ENCODE measurements around the gene MYO6.

The MYO6 gene

DNA sequence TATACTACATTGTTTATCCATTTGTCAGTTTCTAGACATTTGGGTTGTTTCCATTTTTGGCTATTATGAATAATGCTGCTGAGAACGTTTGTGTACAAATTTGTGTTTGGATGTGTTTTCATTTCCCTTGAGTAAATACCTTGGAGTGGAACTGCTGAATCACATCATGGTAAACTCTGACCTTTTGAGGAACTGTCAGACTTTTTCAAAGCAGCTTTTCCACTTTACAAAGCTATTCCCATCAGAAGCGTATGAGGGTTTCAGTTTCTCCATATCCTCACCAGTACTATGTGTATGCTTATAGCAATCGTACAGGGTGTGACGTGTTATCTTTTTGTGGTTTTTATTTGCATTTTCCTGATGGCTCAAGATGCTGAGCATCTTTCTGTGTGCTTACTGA, 103.7 kb downstream of the MYO6 start:
- Histone ChIP-seq H3K4me3 (ENCODE audit: low read depth, low read length) (peak overlapping the region; percentile 30; the same call in 1 of the 2 replicates), H3K27ac (ENCODE audit: low read depth, low read length) (peak overlapping the region; percentile 68), H3K79me2 (ENCODE audit: control insufficient read depth, insufficient read depth, low read length, unreplicated experiment) (no peaks in the 10 kb centered on the region), H3K36me3 (ENCODE audit: insufficient read depth, low read length) (no peaks in the 10 kb centered on the region), H2AFZ (ENCODE audit: low read length, unreplicated experiment) (peak overlapping the region; percentile 58), H3K27me3 (ENCODE audit: insufficient read depth, low read length) (no peaks in the 10 kb centered on the region), H3K4me1 (ENCODE audit: control insufficient read depth, insufficient read depth, low read length, unreplicated experiment) (peaks cover 35% of the 10 kb centered on the region)

DNA sequence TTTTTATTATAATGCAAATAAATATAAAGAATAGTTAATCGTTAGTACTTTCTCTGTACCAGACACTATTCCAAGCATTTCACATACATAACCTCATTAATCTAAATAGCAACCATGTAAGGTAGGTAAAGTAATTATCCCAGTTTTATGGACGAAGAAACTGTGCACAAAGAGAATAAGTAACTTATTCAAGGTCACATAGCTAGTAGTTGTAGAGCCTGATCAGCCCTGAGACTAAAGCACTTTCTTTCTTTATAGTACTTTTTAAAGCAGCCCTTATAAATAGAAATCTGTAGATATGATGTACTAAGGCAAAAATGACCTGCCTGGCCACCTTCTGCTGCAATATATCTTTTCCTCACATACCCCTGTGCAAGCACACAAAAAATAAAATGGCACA, 104.8 kb downstream of the MYO6 start:
- H3K79me2 ChIP-seq (ENCODE audit: control insufficient read depth, insufficient read depth, low read length, unreplicated experiment) = no peaks in the 10 kb centered on the region
- no peaks in the 10 kb centered on the region for H3K36me3 ChIP-seq (ENCODE audit: insufficient read depth, low read length)
- H3K27ac ChIP-seq (ENCODE audit: low read depth, low read length) = no peak overlapping the region
- peaks cover 34% of the 10 kb centered on the region for H3K4me1 ChIP-seq (ENCODE audit: control insufficient read depth, insufficient read depth, low read length, unreplicated experiment)
- no peak overlapping the region for H3K4me3 ChIP-seq (ENCODE audit: low read depth, low read length)
- no peak overlapping the region for H2AFZ ChIP-seq (ENCODE audit: low read length, unreplicated experiment)
- no peaks in the 10 kb centered on the region for H3K27me3 ChIP-seq (ENCODE audit: insufficient read depth, low read length)

DNA sequence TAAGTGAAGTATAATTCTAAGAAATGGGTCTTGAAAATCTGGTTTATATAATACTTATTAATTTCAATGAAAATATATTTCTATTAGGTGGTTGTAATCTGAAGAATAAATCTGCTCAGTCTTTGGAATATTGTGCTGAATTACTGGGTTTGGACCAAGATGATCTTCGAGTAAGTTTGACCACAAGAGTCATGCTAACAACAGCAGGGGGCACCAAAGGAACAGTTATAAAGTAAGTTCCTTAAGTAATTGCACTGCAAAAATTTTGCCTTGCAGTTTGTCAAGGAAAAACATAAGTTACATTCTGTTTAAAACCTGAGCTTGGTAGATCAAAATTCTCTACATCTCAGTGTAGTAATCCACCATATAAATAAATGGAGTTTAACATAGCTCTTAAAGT, 106.0 kb downstream of the MYO6 start:
- Histone ChIP-seq H3K36me3 (ENCODE audit: insufficient read depth, low read length) (no peaks in the 10 kb centered on the region), H3K27ac (ENCODE audit: low read depth, low read length) (no peak overlapping the region), H2AFZ (ENCODE audit: low read length, unreplicated experiment) (no peak overlapping the region), H3K4me3 (ENCODE audit: low read depth, low read length) (no peak overlapping the region), H3K27me3 (ENCODE audit: insufficient read depth, low read length) (no peaks in the 10 kb centered on the region), H3K79me2 (ENCODE audit: control insufficient read depth, insufficient read depth, low read length, unreplicated experiment) (no peaks in the 10 kb centered on the region), H3K4me1 (ENCODE audit: control insufficient read depth, insufficient read depth, low read length, unreplicated experiment) (peaks cover 21% of the 10 kb centered on the region)

DNA sequence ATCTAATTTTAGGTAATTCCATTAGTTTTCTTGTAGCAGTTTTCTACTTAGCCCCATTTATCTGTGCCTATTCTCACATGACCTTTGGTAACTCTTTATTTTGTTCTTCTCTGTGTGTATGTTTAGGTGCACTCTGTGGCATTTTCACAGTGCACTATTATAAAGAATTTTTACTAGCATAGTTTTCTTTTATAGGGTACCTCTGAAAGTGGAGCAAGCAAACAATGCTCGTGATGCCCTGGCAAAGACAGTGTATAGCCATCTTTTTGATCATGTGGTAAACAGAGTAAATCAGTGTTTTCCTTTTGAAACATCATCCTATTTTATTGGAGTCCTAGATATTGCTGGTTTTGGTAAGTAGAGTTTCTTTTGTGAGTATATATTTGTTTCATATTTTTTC, 107.9 kb downstream of the MYO6 start:
- Histone ChIP-seq H3K79me2 (ENCODE audit: control insufficient read depth, insufficient read depth, low read length, unreplicated experiment) (no peaks in the 10 kb centered on the region), H3K4me3 (ENCODE audit: low read depth, low read length) (no peak overlapping the region), H3K4me1 (ENCODE audit: control insufficient read depth, insufficient read depth, low read length, unreplicated experiment) (peaks cover 15% of the 10 kb centered on the region), H3K36me3 (ENCODE audit: insufficient read depth, low read length) (no peaks in the 10 kb centered on the region), H3K27me3 (ENCODE audit: insufficient read depth, low read length) (no peaks in the 10 kb centered on the region), H2AFZ (ENCODE audit: low read length, unreplicated experiment) (no peak overlapping the region), H3K27ac (ENCODE audit: low read depth, low read length) (no peak overlapping the region)

DNA sequence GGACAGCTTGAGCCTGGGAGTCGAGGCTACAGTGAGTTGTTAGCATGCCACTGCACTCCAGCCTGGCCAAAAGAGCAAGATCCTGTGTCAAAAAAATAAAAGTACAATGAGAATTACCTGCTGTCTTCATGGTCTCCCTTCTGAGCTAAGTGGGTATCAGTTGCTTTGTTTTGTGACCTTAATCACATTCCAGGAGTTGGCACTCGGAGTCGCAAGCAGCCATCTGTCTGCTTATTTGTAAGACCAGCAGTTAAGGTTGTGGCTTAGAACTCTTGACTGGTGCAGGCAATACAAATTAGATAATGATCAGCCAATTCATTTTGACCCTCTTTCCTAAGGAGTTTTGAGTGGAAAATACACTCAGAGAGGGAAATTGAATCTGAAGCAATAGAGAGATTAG, 114.0 kb downstream of the MYO6 start:
- no peak overlapping the region for H2AFZ ChIP-seq (ENCODE audit: low read length, unreplicated experiment)
- H3K4me3 ChIP-seq (ENCODE audit: low read depth, low read length) = no peak overlapping the region
- no peaks in the 10 kb centered on the region for H3K4me1 ChIP-seq (ENCODE audit: control insufficient read depth, insufficient read depth, low read length, unreplicated experiment)
- no peaks in the 10 kb centered on the region for H3K27me3 ChIP-seq (ENCODE audit: insufficient read depth, low read length)
- H3K27ac ChIP-seq (ENCODE audit: low read depth, low read length) = no peak overlapping the region
- peaks cover 5% of the 10 kb centered on the region; the same call in 1 of the 2 replicates for H3K36me3 ChIP-seq (ENCODE audit: insufficient read depth, low read length)
- no peaks in the 10 kb centered on the region for H3K79me2 ChIP-seq (ENCODE audit: control insufficient read depth, insufficient read depth, low read length, unreplicated experiment)

DNA sequence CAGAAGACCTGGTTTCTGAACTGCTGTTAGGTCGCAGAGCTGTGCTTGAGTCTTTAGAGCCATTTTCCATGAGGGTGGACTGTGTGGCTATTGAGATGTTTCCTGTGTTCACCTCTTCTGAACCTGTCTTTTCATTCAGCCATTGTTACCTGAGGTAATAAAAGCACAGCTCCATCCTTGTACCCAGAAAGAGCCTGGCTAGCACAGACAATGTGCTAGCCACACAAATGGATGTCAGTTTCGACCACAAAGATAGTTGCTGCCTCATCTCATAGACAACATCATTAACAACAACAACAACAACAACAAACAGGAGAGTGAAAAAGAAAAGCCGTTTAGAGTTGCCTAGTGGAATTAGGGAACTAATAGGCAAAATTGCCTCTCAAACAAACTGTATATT, 114.7 kb downstream of the MYO6 start:
- H2AFZ ChIP-seq (ENCODE audit: low read length, unreplicated experiment) = no peak overlapping the region
- H3K4me1 ChIP-seq (ENCODE audit: control insufficient read depth, insufficient read depth, low read length, unreplicated experiment) = no peaks in the 10 kb centered on the region
- no peak overlapping the region for H3K4me3 ChIP-seq (ENCODE audit: low read depth, low read length)
- no peaks in the 10 kb centered on the region for H3K27me3 ChIP-seq (ENCODE audit: insufficient read depth, low read length)
- H3K27ac ChIP-seq (ENCODE audit: low read depth, low read length) = no peak overlapping the region
- H3K36me3 ChIP-seq (ENCODE audit: insufficient read depth, low read length) = peaks cover 5% of the 10 kb centered on the region; the same call in 1 of the 2 replicates
- H3K79me2 ChIP-seq (ENCODE audit: control insufficient read depth, insufficient read depth, low read length, unreplicated experiment) = no peaks in the 10 kb centered on the region

DNA sequence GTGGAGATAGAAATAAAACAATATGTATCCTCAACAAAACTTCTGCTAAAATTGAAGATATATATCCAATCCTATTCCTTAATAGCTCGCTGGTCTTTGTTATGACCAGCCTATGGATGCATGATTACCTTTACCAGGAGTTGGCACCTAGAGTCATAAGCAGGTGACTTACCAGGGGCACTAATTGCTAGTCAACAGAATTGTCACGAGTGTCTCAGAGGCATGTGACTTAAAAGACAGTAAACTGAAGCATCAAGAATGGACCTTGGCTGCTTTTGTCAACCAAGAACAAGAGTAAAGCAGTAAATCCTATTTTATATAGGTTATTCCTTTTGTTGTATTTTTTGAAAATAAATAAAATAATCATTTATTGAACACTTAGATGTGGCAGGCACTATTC, 115.4 kb downstream of the MYO6 start:
- H3K27ac ChIP-seq (ENCODE audit: low read depth, low read length) = no peak overlapping the region
- no peaks in the 10 kb centered on the region for H3K4me1 ChIP-seq (ENCODE audit: control insufficient read depth, insufficient read depth, low read length, unreplicated experiment)
- no peaks in the 10 kb centered on the region for H3K79me2 ChIP-seq (ENCODE audit: control insufficient read depth, insufficient read depth, low read length, unreplicated experiment)

DNA sequence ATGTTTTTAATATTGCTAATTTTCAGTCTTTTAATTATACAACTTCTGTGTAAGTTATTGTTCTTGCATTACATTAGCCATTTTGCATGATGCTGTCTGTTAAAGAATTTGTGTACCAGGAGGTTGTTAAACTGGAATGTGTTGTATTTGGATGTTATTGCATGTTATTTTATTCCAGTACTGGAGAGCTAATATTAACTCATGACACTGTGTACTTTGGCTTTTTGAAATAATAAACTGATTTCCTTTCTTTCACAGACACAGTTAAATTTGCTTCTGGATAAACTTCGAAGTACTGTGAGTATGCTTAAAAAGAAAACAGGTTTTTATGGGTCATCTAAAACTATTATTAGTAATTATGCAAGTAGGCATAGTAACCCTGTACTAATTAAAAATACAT, 121.3 kb downstream of the MYO6 start:
- Histone ChIP-seq H3K27me3 (ENCODE audit: insufficient read depth, low read length) (no peaks in the 10 kb centered on the region), H3K79me2 (ENCODE audit: control insufficient read depth, insufficient read depth, low read length, unreplicated experiment) (no peaks in the 10 kb centered on the region), H3K36me3 (ENCODE audit: insufficient read depth, low read length) (peaks cover 8% of the 10 kb centered on the region; the same call in 1 of the 2 replicates), H3K4me3 (ENCODE audit: low read depth, low read length) (no peak overlapping the region), H2AFZ (ENCODE audit: low read length, unreplicated experiment) (no peak overlapping the region), H3K4me1 (ENCODE audit: control insufficient read depth, insufficient read depth, low read length, unreplicated experiment) (no peaks in the 10 kb centered on the region), H3K27ac (ENCODE audit: low read depth, low read length) (no peak overlapping the region)

More for the DNA sequence above, 115.4 kb downstream of the MYO6 start:
- H3K36me3 ChIP-seq (ENCODE audit: insufficient read depth, low read length) = peaks cover 5% of the 10 kb centered on the region; the same call in 1 of the 2 replicates
- H2AFZ ChIP-seq (ENCODE audit: low read length, unreplicated experiment) = no peak overlapping the region
- H3K4me3 ChIP-seq (ENCODE audit: low read depth, low read length) = no peak overlapping the region
- no peaks in the 10 kb centered on the region for H3K27me3 ChIP-seq (ENCODE audit: insufficient read depth, low read length)

DNA sequence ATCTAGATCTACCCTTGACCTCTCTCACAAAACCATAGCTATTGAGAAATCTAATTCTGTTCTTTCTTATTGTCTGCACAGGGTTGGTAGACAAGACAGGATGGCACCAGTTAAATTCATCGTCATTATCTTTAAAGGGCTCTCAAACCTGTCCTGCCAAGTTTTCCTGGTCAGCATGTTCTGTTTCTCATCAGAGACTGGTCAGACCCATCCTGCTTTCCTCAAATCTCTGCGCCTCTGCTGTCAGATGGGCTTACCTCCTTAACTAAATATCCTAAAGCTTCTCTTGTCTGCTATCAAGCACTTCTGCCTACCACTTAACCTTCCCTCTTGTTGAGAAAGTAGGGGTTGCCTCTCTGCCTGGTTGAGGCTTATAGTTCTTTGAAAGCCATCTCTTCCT, 125.2 kb downstream of the MYO6 start:
- Histone ChIP-seq H2AFZ (ENCODE audit: low read length, unreplicated experiment) (no peak overlapping the region), H3K27ac (ENCODE audit: low read depth, low read length) (no peak overlapping the region), H3K79me2 (ENCODE audit: control insufficient read depth, insufficient read depth, low read length, unreplicated experiment) (no peaks in the 10 kb centered on the region), H3K4me1 (ENCODE audit: control insufficient read depth, insufficient read depth, low read length, unreplicated experiment) (no peaks in the 10 kb centered on the region), H3K27me3 (ENCODE audit: insufficient read depth, low read length) (no peaks in the 10 kb centered on the region), H3K4me3 (ENCODE audit: low read depth, low read length) (no peak overlapping the region), H3K36me3 (ENCODE audit: insufficient read depth, low read length) (0 out of 2 replicates have a peak, but pooled peaks cover 2% of the 10 kb centered on the region)

DNA sequence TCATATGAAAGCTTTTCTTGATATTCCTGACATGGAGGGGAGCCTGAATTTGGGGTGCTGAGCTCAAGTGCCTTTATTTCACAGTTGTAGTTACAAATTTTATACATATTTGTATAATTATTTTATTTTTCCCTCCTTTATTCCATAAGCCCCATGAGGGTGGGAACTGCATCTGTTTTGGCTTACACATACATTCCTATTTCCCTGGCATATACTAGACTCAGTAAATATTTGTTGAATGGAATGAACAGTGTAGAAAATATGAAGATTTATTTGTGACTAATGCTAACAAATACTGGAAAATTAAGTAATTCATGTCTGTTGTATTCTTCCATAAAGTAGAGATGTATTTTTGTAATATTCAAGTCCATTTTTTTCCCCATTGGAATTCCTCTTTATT, 127.1 kb downstream of the MYO6 start:
- Histone ChIP-seq H3K27me3 (ENCODE audit: insufficient read depth, low read length) (no peaks in the 10 kb centered on the region), H2AFZ (ENCODE audit: low read length, unreplicated experiment) (no peak overlapping the region), H3K79me2 (ENCODE audit: control insufficient read depth, insufficient read depth, low read length, unreplicated experiment) (no peaks in the 10 kb centered on the region), H3K4me1 (ENCODE audit: control insufficient read depth, insufficient read depth, low read length, unreplicated experiment) (no peaks in the 10 kb centered on the region), H3K27ac (ENCODE audit: low read depth, low read length) (no peak overlapping the region), H3K36me3 (ENCODE audit: insufficient read depth, low read length) (no peaks in the 10 kb centered on the region), H3K4me3 (ENCODE audit: low read depth, low read length) (no peak overlapping the region)

DNA sequence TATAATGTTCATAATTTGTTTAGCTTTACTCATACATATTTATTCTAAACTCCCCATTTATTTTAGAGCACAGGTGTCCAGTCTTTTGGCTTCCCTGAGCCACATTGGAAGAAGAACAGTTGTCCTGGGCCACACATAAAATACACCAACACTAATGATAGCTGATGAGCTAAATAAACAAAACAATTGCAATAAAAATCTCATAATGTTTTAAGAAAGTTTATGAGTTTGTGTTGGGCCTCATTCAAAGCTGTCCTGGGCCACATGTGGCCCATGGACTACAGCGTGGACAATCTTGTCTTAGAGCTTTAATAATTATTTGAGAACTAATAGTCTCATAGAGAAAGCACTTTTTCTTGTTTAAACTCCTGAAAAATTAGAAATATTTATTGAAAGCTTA, 131.3 kb downstream of the MYO6 start:
- no peaks in the 10 kb centered on the region for H3K27me3 ChIP-seq (ENCODE audit: insufficient read depth, low read length)
- peaks cover 8% of the 10 kb centered on the region for H3K4me1 ChIP-seq (ENCODE audit: control insufficient read depth, insufficient read depth, low read length, unreplicated experiment)
- H2AFZ ChIP-seq (ENCODE audit: low read length, unreplicated experiment) = no peak overlapping the region
- H3K79me2 ChIP-seq (ENCODE audit: control insufficient read depth, insufficient read depth, low read length, unreplicated experiment) = no peaks in the 10 kb centered on the region
- no peak overlapping the region for H3K27ac ChIP-seq (ENCODE audit: low read depth, low read length)
- H3K4me3 ChIP-seq (ENCODE audit: low read depth, low read length) = no peak overlapping the region
- H3K36me3 ChIP-seq (ENCODE audit: insufficient read depth, low read length) = no peaks in the 10 kb centered on the region

Measured in ACC112 (cell line).